Body of pancreas (tissue), 4 donors: ENCODE results near the gene RNF112.

Experiments
- POLR2A ChIP-seq, 3 donors: fragments of 450-650 bp; IDR thresholded peaks; one replicate each; pipeline ENCODE4 v1.6.1; 2016; ENCODE audit warnings: antibody characterized with exemption in 3 of 3, mild to moderate bottlenecking in 2 of 3
- TF ChIP-seq, protein P1 (sequence below), 7 experiments: fragments of 450-650 bp in 4 of 7; fragments of 200-600 bp in 3 of 7; sonication (generic) in 3 of 7; IDR thresholded peaks; one replicate each; pipeline ENCODE4 v1.5.1; 2016 to 2019; ENCODE audit warnings: antibody characterized with exemption in 7 of 7

- TF ChIP-seq, protein P1, sequence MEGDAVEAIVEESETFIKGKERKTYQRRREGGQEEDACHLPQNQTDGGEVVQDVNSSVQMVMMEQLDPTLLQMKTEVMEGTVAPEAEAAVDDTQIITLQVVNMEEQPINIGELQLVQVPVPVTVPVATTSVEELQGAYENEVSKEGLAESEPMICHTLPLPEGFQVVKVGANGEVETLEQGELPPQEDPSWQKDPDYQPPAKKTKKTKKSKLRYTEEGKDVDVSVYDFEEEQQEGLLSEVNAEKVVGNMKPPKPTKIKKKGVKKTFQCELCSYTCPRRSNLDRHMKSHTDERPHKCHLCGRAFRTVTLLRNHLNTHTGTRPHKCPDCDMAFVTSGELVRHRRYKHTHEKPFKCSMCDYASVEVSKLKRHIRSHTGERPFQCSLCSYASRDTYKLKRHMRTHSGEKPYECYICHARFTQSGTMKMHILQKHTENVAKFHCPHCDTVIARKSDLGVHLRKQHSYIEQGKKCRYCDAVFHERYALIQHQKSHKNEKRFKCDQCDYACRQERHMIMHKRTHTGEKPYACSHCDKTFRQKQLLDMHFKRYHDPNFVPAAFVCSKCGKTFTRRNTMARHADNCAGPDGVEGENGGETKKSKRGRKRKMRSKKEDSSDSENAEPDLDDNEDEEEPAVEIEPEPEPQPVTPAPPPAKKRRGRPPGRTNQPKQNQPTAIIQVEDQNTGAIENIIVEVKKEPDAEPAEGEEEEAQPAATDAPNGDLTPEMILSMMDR (IDR thresholded peaks at IDR 0.05), result no peak
- no peak for TF ChIP-seq POLR2A (IDR thresholded peaks at IDR 0.05)
Observed at GRCh38 chr17:19461116-19461515, 50.1 kb downstream of the RNF112 start.
